ENCODE data around the gene MAP2. TPM values are rescaled to one million over a fixed set of nuclear protein-coding genes. Genes with fewer than 3 reads are reported as not detected.
A peak's percentile ranks its signal among the peaks of the same experiment; 100 is the strongest.

MAP2 gene
- total and polyA plus RNA-seq, 12 donors, result 3.5 to 15.5 (median 5.5) TPM

- TF ChIP-seq, protein P1, sequence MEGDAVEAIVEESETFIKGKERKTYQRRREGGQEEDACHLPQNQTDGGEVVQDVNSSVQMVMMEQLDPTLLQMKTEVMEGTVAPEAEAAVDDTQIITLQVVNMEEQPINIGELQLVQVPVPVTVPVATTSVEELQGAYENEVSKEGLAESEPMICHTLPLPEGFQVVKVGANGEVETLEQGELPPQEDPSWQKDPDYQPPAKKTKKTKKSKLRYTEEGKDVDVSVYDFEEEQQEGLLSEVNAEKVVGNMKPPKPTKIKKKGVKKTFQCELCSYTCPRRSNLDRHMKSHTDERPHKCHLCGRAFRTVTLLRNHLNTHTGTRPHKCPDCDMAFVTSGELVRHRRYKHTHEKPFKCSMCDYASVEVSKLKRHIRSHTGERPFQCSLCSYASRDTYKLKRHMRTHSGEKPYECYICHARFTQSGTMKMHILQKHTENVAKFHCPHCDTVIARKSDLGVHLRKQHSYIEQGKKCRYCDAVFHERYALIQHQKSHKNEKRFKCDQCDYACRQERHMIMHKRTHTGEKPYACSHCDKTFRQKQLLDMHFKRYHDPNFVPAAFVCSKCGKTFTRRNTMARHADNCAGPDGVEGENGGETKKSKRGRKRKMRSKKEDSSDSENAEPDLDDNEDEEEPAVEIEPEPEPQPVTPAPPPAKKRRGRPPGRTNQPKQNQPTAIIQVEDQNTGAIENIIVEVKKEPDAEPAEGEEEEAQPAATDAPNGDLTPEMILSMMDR (IDR thresholded peaks at IDR 0.05), result no peak
- 93 to 95% methylated on average over 2 of the region's 2 CpGs for whole genome bisulfite sequencing, 2 donors
- intact Hi-C loops (cut with DNase I), result loop anchor here in 1 of 10 donors (10.0 kb wide), 1 partner anchor 85 kb away; no protein-coding TSS in a partner anchor
- no peak for DNase-seq
- Histone ChIP-seq H3K36me3 (no peaks in the 10 kb centered on the region), H3K9me3 (peaks cover 0 to 5% (median 0%) of the 10 kb centered on the region in 11 donors), H3K27ac (no peak overlapping the region), H3K27me3 (no peaks in the 10 kb centered on the region), H3K4me1 (peaks cover 0 to 20% (median 10%) of the 10 kb centered on the region in 9 donors), H3K4me3 (no peak overlapping the region)
- ATAC-seq, result no peak
These were observed 35.5 kb downstream of the MAP2 start for GRCh38 chr2:209459359-209459758.

GRCh38 chr2:209460151-209460761, 36.4 kb downstream of the MAP2 start:
- WGBS, 2 donors, result 93 to 96% methylated on average over 5 of the region's 5 CpGs
- Histone ChIP-seq H3K9me3 (no peaks in the 10 kb centered on the region), H3K4me1 (peaks cover 0 to 20% (median 10%) of the 10 kb centered on the region in 9 donors), H3K27me3 (no peaks in the 10 kb centered on the region), H3K4me3 (no peak overlapping the region), H3K36me3 (no peaks in the 10 kb centered on the region), H3K27ac (no peak overlapping the region)
- DNase-seq (no peak), ATAC-seq (no peak)
- TF ChIP-seq, protein P1 (IDR thresholded peaks at IDR 0.05), result no peak
- intact Hi-C loops (cut with DNase I), result no loop called here

DNA sequence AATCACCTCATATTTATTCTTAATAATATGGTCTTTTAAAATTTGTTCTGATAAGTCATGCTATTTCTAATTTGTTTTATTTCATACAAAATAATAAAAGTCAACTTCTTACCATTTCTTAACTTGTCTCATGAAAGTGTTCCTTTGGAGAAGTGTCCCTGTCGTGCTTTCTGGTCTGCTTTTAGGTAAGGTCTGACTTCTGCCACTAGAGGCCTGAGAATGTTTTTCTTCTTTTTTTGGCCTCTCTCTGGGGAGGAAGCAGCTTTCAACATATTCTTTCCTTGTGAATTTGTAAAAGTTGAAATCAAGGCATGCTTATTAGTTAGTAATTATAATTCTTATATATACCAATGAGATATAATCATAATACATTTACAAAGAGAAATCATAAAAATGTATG, 39.4 kb downstream of the MAP2 start:
- Histone ChIP-seq H3K9me3 (peaks cover 0 to 8% (median 0%) of the 10 kb centered on the region in 11 donors), H3K27me3 (no peaks in the 10 kb centered on the region), H3K4me3 (no peak overlapping the region), H3K4me1 (peaks cover 0 to 20% (median 10%) of the 10 kb centered on the region in 9 donors), H3K27ac (no peak overlapping the region), H3K36me3 (no peaks in the 10 kb centered on the region)
- ATAC-seq, result peak in 2 of 8 donors; percentile 52 to 55
- intact Hi-C loops (cut with DNase I), result no loop called here
- DNase-seq, result peak in 1 of 2 donors; percentile 4
- TF ChIP-seq, protein P1 (IDR thresholded peaks at IDR 0.05), result peak in 6 of 9 donors; percentile 16 to 45 (median 27)
- 37 to 56% methylated on average over 1 of the region's 1 CpG for WGBS, 2 donors

- WGBS, 2 donors, result 87 to 91% methylated on average over 1 of the region's 1 CpG
- no peaks in the 10 kb centered on the region for H3K36me3 ChIP-seq
- intact Hi-C loops (cut with DNase I), result no loop called here
- DNase-seq, result no peak
- H3K4me1 ChIP-seq, result peaks cover 0 to 20% (median 8%) of the 10 kb centered on the region in 9 donors
- no peak overlapping the region for H3K4me3 ChIP-seq
- TF ChIP-seq, protein P1 (IDR thresholded peaks at IDR 0.05), result no peak
- no peak for ATAC-seq
- no peaks in the 10 kb centered on the region for H3K27me3 ChIP-seq
- no peak overlapping the region for H3K27ac ChIP-seq
- H3K9me3 ChIP-seq, result peaks cover 0 to 8% (median 0%) of the 10 kb centered on the region in 11 donors
These were observed 40.0 kb downstream of the MAP2 start for GRCh38 chr2:209463835-209464234.
